Nephron progenitor cell (in vitro differentiated cells): Measurements from ENCODE around the gene TF.

Experiments used
- DNase-seq: peaks from one replicate; pipeline ENCODE4 v3.0.0; 2021
- H3K27ac Mint-ChIP-seq: 2 replicates; pipeline ENCODE4 v1.8.0; 2021; ENCODE audit warnings: mild to moderate bottlenecking, moderate library complexity, mixed read lengths
- H3K27me3 Mint-ChIP-seq: 2 replicates; pipeline ENCODE4 v1.8.0; 2021; ENCODE audit warnings: mild to moderate bottlenecking, low read depth, mixed read lengths; ENCODE audit not compliant: poor library complexity
- H3K36me3 Mint-ChIP-seq: 2 replicates; pipeline ENCODE4 v1.8.0; 2021; ENCODE audit warnings: low read depth, mixed read lengths
- H3K4me1 Mint-ChIP-seq: 2 replicates; pipeline ENCODE4 v1.8.0; 2021; ENCODE audit warnings: mixed read lengths
- H3K4me3 Mint-ChIP-seq: 2 replicates; pipeline ENCODE4 v1.8.0; 2021; ENCODE audit warnings: mild to moderate bottlenecking, moderate library complexity, mixed read lengths
- H3K9me3 Mint-ChIP-seq: 2 replicates; pipeline ENCODE4 v1.8.0; 2021; ENCODE audit warnings: mild to moderate bottlenecking, moderate library complexity, mixed read lengths
- TF ChIP-seq, protein P1 (sequence below): fragments of 200-600 bp; sonication (generic); IDR thresholded peaks from 2 replicates; pipeline ENCODE4 v1.5.0; 2021; ENCODE audit warnings: antibody characterized with exemption

Gene TF

GRCh38 chr3:133833880-133834620 lies 87.9 kb downstream of the TF start:
- no peaks in the 10 kb centered on the region for H3K36me3 Mint-ChIP-seq
- peaks cover 7% of the 10 kb centered on the region for H3K27me3 Mint-ChIP-seq
- no peak overlapping the region for H3K27ac Mint-ChIP-seq
- H3K9me3 Mint-ChIP-seq, result no peaks in the 10 kb centered on the region
- H3K4me3 Mint-ChIP-seq, result no peak overlapping the region
- no peaks in the 10 kb centered on the region for H3K4me1 Mint-ChIP-seq
- TF ChIP-seq, protein P1, sequence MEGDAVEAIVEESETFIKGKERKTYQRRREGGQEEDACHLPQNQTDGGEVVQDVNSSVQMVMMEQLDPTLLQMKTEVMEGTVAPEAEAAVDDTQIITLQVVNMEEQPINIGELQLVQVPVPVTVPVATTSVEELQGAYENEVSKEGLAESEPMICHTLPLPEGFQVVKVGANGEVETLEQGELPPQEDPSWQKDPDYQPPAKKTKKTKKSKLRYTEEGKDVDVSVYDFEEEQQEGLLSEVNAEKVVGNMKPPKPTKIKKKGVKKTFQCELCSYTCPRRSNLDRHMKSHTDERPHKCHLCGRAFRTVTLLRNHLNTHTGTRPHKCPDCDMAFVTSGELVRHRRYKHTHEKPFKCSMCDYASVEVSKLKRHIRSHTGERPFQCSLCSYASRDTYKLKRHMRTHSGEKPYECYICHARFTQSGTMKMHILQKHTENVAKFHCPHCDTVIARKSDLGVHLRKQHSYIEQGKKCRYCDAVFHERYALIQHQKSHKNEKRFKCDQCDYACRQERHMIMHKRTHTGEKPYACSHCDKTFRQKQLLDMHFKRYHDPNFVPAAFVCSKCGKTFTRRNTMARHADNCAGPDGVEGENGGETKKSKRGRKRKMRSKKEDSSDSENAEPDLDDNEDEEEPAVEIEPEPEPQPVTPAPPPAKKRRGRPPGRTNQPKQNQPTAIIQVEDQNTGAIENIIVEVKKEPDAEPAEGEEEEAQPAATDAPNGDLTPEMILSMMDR, result no peak
- no peak for DNase-seq

- TF ChIP-seq, protein P1, result no peak
- H3K9me3 Mint-ChIP-seq, result no peaks in the 10 kb centered on the region
- no peak overlapping the region for H3K27ac Mint-ChIP-seq
- no peaks in the 10 kb centered on the region for H3K36me3 Mint-ChIP-seq
- H3K27me3 Mint-ChIP-seq, result peaks cover 6% of the 10 kb centered on the region
- H3K4me1 Mint-ChIP-seq, result no peaks in the 10 kb centered on the region
- H3K4me3 Mint-ChIP-seq, result no peak overlapping the region
- DNase-seq, result no peak
Measured at GRCh38 chr3:133834621-133835417, 88.6 kb downstream of the TF start.

GRCh38 chr3:133835418-133835743 lies 89.2 kb downstream of the TF start:
- H3K9me3 Mint-ChIP-seq, result no peaks in the 10 kb centered on the region
- H3K27me3 Mint-ChIP-seq, result peaks cover 3% of the 10 kb centered on the region
- H3K36me3 Mint-ChIP-seq, result no peaks in the 10 kb centered on the region
- TF ChIP-seq, protein P1, result no peak
- no peak overlapping the region for H3K4me3 Mint-ChIP-seq
- no peaks in the 10 kb centered on the region for H3K4me1 Mint-ChIP-seq
- DNase-seq, result no peak
- no peak overlapping the region for H3K27ac Mint-ChIP-seq

- TF ChIP-seq, protein P1, result no peak
Measured at GRCh38 chr3:133835961-133836360, 89.8 kb downstream of the TF start.

GRCh38 chr3:133836497-133837158 lies 90.4 kb downstream of the TF start:
- Mint-ChIP-seq H3K27me3 (peaks cover 3% of the 10 kb centered on the region), H3K4me1 (no peaks in the 10 kb centered on the region), H3K27ac (no peak overlapping the region), H3K36me3 (no peaks in the 10 kb centered on the region), H3K4me3 (no peak overlapping the region), H3K9me3 (no peaks in the 10 kb centered on the region)
- TF ChIP-seq, protein P1, result no peak
- DNase-seq, result no peak

More at GRCh38 chr3:133835961-133836360, 89.8 kb downstream of the TF start:
- Mint-ChIP-seq H3K27ac (no peak overlapping the region), H3K4me3 (no peak overlapping the region), H3K27me3 (peaks cover 3% of the 10 kb centered on the region), H3K36me3 (no peaks in the 10 kb centered on the region), H3K4me1 (no peaks in the 10 kb centered on the region), H3K9me3 (no peaks in the 10 kb centered on the region)
- no peak for DNase-seq
